Measurements from ENCODE around the gene ACAD10. TPM values are rescaled to one million over a fixed set of nuclear protein-coding genes. Genes with fewer than 3 reads are reported as not detected.

Gene ACAD10
- polyA plus RNA-seq, 1 experiment, result 17.0 TPM

- POLR2A ChIA-PET, result interaction anchor here (1.0 to 1.7 kb wide), 3 partner anchors 14 to 19 kb away, joined by 5 to 8 read pairs (median 7); no protein-coding TSS in a partner anchor
- TF ChIP-seq, protein P1, sequence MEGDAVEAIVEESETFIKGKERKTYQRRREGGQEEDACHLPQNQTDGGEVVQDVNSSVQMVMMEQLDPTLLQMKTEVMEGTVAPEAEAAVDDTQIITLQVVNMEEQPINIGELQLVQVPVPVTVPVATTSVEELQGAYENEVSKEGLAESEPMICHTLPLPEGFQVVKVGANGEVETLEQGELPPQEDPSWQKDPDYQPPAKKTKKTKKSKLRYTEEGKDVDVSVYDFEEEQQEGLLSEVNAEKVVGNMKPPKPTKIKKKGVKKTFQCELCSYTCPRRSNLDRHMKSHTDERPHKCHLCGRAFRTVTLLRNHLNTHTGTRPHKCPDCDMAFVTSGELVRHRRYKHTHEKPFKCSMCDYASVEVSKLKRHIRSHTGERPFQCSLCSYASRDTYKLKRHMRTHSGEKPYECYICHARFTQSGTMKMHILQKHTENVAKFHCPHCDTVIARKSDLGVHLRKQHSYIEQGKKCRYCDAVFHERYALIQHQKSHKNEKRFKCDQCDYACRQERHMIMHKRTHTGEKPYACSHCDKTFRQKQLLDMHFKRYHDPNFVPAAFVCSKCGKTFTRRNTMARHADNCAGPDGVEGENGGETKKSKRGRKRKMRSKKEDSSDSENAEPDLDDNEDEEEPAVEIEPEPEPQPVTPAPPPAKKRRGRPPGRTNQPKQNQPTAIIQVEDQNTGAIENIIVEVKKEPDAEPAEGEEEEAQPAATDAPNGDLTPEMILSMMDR (IDR thresholded peaks at IDR 0.05; ENCODE audit: low read depth, low read length), result no peak
- no peaks in the 10 kb centered on the region for H3K27me3 ChIP-seq (ENCODE audit: control insufficient read depth, insufficient read depth, low read length)
- DNase-seq (ENCODE audit: low read depth, low spot score), result peak; percentile 87
- peak overlapping the region; percentile 38 for H3K4me3 ChIP-seq (ENCODE audit: low read depth, low read length)
- H3K27ac ChIP-seq (ENCODE audit: low read depth, low read length), result peak overlapping the region; percentile 94
- H3K9me3 ChIP-seq (ENCODE audit: control insufficient read depth, insufficient read depth, low read length), result no peaks in the 10 kb centered on the region
- CTCF ChIA-PET, result interaction anchor here (0.9 to 1.0 kb wide), 2 partner anchors 39 to 41 kb away, joined by 3 to 4 read pairs; no protein-coding TSS in a partner anchor
Measured at GRCh38 chr12:111773801-111774551, 88.1 kb downstream of the ACAD10 start.

DNA sequence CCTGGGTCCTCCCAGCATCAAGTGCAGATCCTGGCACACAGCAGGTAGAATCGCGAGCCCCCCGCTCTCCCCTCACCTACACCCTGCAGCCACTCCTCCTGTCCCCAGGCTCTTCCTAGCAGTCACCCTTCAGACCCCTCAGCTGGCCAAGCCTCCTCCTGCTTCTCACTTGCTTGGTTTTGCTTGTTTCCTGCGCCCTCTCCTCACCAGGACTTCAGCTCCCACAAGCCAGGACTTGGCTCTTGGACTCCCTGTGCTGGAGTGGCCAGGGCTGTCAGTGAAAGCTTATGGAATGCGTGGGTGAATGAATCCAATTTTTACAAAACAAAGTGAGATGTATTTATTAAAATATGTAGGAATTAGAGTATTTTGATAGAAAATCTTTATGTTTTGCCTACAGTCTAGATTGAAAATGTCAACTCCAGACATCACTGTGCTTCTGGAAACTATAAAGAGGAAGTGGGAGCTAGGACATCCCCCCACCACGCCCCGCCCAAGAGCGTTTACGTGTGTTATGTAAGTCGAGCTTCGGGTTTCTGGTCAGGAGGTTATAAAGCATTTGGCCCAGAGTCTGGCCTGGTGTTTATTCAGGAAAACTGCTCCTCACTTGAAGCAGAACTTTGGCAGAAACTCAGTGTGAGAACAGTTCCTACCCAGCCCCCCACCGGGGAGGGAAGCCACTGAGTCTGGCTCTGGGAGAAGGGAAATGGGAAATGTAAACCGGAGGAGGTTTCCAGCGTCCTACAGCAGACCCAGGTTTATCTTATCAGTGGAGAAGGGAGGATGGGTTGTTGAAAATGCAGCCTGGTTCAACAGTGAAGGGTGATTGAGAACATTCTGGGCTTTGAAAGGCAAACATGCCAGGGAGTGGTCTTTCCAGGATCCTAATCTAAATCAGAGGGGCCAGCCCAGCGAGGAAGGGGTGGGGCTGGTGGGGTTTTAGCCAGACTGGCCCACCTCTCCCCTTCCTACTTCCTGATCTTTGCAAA lies 89.6 kb downstream of the ACAD10 start:
- Histone ChIP-seq H3K27me3 (ENCODE audit: control insufficient read depth, insufficient read depth, low read length) (no peaks in the 10 kb centered on the region), H3K4me3 (ENCODE audit: low read depth, low read length) (peak overlapping the region; percentile 20), H3K9me3 (ENCODE audit: control insufficient read depth, insufficient read depth, low read length) (no peaks in the 10 kb centered on the region), H3K27ac (ENCODE audit: low read depth, low read length) (peak overlapping the region; percentile 94)
- ChIA-PET POLR2A (interaction anchor here (1.3 to 1.7 kb wide), 3 partner anchors 9 to 18 kb away, joined by 5 to 11 read pairs (median 8); partner anchors contain the start of gene ALDH2), CTCF (interaction anchor here (0.5 to 1.0 kb wide), 4 partner anchors 11 to 181 kb away, joined by 3 to 4 read pairs (median 4); no protein-coding TSS in a partner anchor)
- TF ChIP-seq, protein P1 (IDR thresholded peaks at IDR 0.05; ENCODE audit: low read depth, low read length), result no peak
- DNase-seq (ENCODE audit: low read depth, low spot score), result peak; percentile 82

GRCh38 chr12:111776836-111777344 lies 91.0 kb downstream of the ACAD10 start:
- DNase-seq (ENCODE audit: low read depth, low spot score), result no peak
- POLR2A ChIA-PET, result no interaction called here
- H3K4me3 ChIP-seq (ENCODE audit: low read depth, low read length), result no peak overlapping the region
- no peaks in the 10 kb centered on the region for H3K27me3 ChIP-seq (ENCODE audit: control insufficient read depth, insufficient read depth, low read length)
- H3K27ac ChIP-seq (ENCODE audit: low read depth, low read length), result no peak overlapping the region
- TF ChIP-seq, protein P1 (IDR thresholded peaks at IDR 0.05; ENCODE audit: low read depth, low read length), result no peak
- CTCF ChIA-PET, result interaction anchor here (1.6 kb wide), 1 partner anchor 36 kb away, joined by 4 read pairs; no protein-coding TSS in a partner anchor
- H3K9me3 ChIP-seq (ENCODE audit: control insufficient read depth, insufficient read depth, low read length), result peaks cover 5% of the 10 kb centered on the region

DNA sequence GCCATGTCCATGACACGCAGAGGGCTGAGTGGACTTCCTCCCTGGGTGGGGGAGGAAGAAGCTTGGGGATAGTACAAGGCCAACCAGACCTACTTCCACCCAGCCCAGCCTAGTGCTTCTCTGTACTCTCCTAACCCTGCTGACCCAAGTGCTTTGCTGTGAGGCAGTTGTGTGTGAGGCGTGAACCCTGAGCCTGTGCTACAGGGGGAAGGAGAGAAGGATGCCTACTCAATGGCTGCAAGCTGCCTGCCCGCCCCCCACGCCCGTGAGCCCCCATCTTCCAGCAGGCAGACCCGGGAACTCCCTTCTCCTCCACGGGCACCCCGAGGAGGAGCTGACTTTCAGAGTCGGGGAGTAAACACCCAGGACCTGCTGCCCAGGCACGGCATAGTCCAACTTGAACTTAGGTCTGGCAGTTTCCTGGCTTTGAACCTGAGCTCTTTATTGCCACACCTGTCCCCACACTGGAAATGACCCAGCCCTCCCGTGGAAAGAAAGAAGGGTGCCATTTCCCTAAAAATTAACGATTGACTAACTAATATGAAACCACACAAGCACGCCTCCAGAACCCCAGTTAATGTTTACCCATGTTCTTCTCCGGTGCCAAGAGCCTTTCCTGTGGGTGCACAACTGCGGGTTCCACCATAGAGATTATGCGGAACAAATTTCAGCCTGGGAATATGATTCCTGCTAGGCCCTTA lies 91.6 kb downstream of the ACAD10 start:
- POLR2A ChIA-PET, result no interaction called here
- DNase-seq (ENCODE audit: low read depth, low spot score), result no peak
- no peak overlapping the region for H3K27ac ChIP-seq (ENCODE audit: low read depth, low read length)
- no peaks in the 10 kb centered on the region for H3K27me3 ChIP-seq (ENCODE audit: control insufficient read depth, insufficient read depth, low read length)
- no peak overlapping the region for H3K4me3 ChIP-seq (ENCODE audit: low read depth, low read length)
- TF ChIP-seq, protein P1 (IDR thresholded peaks at IDR 0.05; ENCODE audit: low read depth, low read length), result no peak
- peaks cover 5% of the 10 kb centered on the region for H3K9me3 ChIP-seq (ENCODE audit: control insufficient read depth, insufficient read depth, low read length)
- CTCF ChIA-PET, result interaction anchor here (1.6 kb wide), 1 partner anchor 35 kb away, joined by 4 read pairs; no protein-coding TSS in a partner anchor

Measured in AG04450 (cell line).